ENCODE data around the gene RASL10A.

Gene RASL10A

GRCh38 chr22:29277927-29278326 lies 37.6 kb downstream of the RASL10A start:
- Histone ChIP-seq H3K4me3 (no peak overlapping the region), H3K27ac (no peak overlapping the region)
- TF ChIP-seq, protein P1, sequence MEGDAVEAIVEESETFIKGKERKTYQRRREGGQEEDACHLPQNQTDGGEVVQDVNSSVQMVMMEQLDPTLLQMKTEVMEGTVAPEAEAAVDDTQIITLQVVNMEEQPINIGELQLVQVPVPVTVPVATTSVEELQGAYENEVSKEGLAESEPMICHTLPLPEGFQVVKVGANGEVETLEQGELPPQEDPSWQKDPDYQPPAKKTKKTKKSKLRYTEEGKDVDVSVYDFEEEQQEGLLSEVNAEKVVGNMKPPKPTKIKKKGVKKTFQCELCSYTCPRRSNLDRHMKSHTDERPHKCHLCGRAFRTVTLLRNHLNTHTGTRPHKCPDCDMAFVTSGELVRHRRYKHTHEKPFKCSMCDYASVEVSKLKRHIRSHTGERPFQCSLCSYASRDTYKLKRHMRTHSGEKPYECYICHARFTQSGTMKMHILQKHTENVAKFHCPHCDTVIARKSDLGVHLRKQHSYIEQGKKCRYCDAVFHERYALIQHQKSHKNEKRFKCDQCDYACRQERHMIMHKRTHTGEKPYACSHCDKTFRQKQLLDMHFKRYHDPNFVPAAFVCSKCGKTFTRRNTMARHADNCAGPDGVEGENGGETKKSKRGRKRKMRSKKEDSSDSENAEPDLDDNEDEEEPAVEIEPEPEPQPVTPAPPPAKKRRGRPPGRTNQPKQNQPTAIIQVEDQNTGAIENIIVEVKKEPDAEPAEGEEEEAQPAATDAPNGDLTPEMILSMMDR (IDR thresholded peaks at IDR 0.05): no peak
- no peak for DNase-seq (ENCODE audit: low spot score)

DNA sequence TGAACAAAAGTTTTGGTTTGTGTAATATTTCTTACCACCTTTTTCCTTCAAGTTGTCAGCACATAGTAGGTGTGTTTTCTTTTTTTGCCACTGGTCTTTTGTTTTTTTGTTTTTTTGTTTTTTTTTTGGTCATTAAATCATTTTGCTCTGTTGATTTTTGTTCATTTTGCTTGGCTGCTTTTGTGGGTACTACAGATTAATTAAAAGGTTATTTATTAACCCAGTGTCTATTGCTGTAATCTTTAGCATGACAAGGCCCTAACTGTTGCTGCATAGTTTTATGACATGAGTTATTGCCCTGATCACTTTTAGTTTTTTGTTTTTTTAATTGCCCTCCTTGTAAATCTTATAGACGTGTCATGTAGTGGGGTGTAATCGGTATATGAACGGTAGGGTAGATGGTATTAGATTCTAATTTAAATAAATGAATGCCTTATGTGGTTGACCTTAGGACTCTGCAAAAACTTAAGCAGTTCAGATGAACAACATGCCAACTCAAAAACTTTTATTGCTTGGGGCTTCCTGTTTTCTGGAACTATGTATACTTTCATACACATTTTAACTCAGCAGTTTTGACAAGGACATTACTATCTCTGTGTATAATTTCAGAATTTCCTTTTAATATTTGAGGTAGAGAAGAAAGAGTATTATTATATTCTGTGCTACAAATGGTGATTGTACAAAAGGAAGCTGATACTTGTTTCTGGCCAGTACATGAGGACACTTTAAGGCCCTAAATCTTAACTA lies 39.5 kb downstream of the RASL10A start:
- H3K4me3 ChIP-seq: no peak overlapping the region
- TF ChIP-seq, protein P1 (IDR thresholded peaks at IDR 0.05): no peak
- no peak for DNase-seq (ENCODE audit: low spot score)

GRCh38 chr22:29275167-29275566 lies 40.3 kb downstream of the RASL10A start:
- DNase-seq (ENCODE audit: low spot score): no peak
- no peak overlapping the region for H3K27ac ChIP-seq

More for the DNA sequence above, 39.5 kb downstream of the RASL10A start:
- H3K27ac ChIP-seq: no peak overlapping the region

GRCh38 chr22:29272624-29273023 lies 42.9 kb downstream of the RASL10A start:
- Histone ChIP-seq H3K27ac (no peak overlapping the region), H3K4me3 (no peak overlapping the region)
- TF ChIP-seq, protein P1 (IDR thresholded peaks at IDR 0.05): no peak
- DNase-seq (ENCODE audit: low spot score): no peak

More at GRCh38 chr22:29275167-29275566, 40.3 kb downstream of the RASL10A start:
- TF ChIP-seq, protein P1 (IDR thresholded peaks at IDR 0.05): no peak
- H3K4me3 ChIP-seq: no peak overlapping the region

GRCh38 chr22:29270475-29271271 lies 44.8 kb downstream of the RASL10A start:
- Histone ChIP-seq H3K4me3 (peak overlapping the region; percentile 84), H3K27ac (peak overlapping the region in 1 of 2 donors; percentile 98)
- DNase-seq (ENCODE audit: low spot score): no peak
- TF ChIP-seq, protein P1 (IDR thresholded peaks at IDR 0.05): no peak

DNA sequence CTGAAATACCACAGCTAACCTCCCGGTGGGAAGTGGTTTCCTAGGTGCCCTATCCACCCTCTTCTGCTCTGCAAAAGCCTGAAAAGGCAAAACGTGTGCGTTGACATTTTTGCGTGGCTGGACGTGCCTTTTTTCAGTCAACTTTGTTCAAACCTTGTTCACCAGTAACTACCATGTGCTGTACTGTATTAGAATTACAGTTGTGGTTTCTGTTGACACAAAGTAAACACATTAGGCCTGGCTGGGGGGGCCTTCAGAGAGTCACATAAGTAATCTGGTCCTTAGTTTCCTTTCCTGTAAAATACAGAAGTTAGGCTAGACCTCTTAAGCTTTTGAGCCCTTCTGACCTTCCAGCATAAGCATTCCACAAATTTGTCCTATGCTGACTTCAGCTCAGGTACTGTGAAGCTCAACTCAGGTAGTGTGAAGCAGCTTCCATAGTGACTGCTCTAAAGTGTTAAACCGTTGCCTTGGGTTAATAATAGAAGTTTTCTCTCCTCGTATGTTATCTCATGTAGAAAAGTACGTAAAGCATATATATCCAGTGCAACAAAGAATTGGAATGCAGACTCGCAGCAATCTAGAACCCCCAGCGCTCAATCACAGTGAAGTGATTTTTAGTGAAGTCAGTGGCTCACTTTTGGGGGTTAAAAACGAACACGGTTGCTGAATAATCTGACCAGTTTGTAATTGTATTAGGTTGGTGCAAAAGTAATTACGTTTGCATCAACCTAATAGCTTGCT lies 45.6 kb downstream of the RASL10A start:
- H3K27ac ChIP-seq: peak overlapping the region; percentile 97 to 98
- DNase-seq (ENCODE audit: low spot score): no peak
- peak overlapping the region; percentile 84 for H3K4me3 ChIP-seq
- TF ChIP-seq, protein P1 (IDR thresholded peaks at IDR 0.05): no peak

All from coronary artery (tissue), 2 donors.